Effector memory CD8-positive, alpha-beta T cell (primary cell): ENCODE data around the gene NUDT2.
"Not testable (repeated sequence)": the region's sequence is repeated elsewhere in the genome, so short reads cannot be mapped to it uniquely, and the experiment has no call there.

ENCODE experiments used
- ATAC-seq: fragments of 150-1000 bp; cut with Tn5 transposase; replicated peaks from 2 replicates; pipeline ENCODE4 v1.10.0; 2021; ENCODE audit warnings: mild to moderate bottlenecking, moderate library complexity
- DNase-seq, 3 experiments: peaks; one replicate each; pipeline ENCODE4 v3.0.0; 2021
- H3K27ac Mint-ChIP-seq, 2 donors: one replicate each; pipeline ENCODE4 v1.8.0; 2022; ENCODE audit warnings: mild to moderate bottlenecking in 2 of 2, mixed read lengths in 2 of 2, moderate library complexity in 2 of 2
- H3K27me3 Mint-ChIP-seq, 2 donors: one replicate each; pipeline ENCODE4 v1.8.0; 2022; ENCODE audit warnings: mixed read lengths in 2 of 2
- H3K36me3 Mint-ChIP-seq: one replicate; pipeline ENCODE4 v1.8.0; 2022; ENCODE audit warnings: mild to moderate bottlenecking, moderate library complexity, mixed read lengths; ENCODE audit not compliant: insufficient read depth
- H3K4me1 Mint-ChIP-seq, 2 donors: one replicate each; pipeline ENCODE4 v1.8.0; 2022; ENCODE audit warnings: low read depth in 2 of 2, mixed read lengths in 2 of 2
- H3K4me3 Mint-ChIP-seq, 2 donors: one replicate each; pipeline ENCODE4 v1.8.0; 2022; ENCODE audit warnings: mild to moderate bottlenecking in 2 of 2, mixed read lengths in 2 of 2, moderate library complexity in 2 of 2
- H3K9me3 Mint-ChIP-seq, 2 donors: one replicate each; pipeline ENCODE4 v1.8.0; 2022; ENCODE audit warnings: mixed read lengths in 2 of 2

NUDT2 gene

GRCh38 chr9:34343090-34343489, 13.7 kb downstream of the NUDT2 start:
- Mint-ChIP-seq H3K27me3 (no peaks in the 10 kb centered on the region), H3K9me3 (no peaks in the 10 kb centered on the region), H3K27ac (no peak overlapping the region), H3K36me3 (peaks cover 16% of the 10 kb centered on the region), H3K4me3 (no peak overlapping the region), H3K4me1 (peaks cover 0 to 5% of the 10 kb centered on the region in 2 donors)
- ATAC-seq (no peak), DNase-seq (no peak)

- Mint-ChIP-seq H3K4me1 (peaks cover 0 to 5% of the 10 kb centered on the region in 2 donors), H3K27me3 (no peaks in the 10 kb centered on the region), H3K36me3 (peaks cover 21% of the 10 kb centered on the region), H3K4me3 (no peak overlapping the region), H3K27ac (no peak overlapping the region), H3K9me3 (no peaks in the 10 kb centered on the region)
- no peak for ATAC-seq
- no peak for DNase-seq
These were observed 14.2 kb downstream of the NUDT2 start for GRCh38 chr9:34343605-34344004.

GRCh38 chr9:34346873-34347799, 17.8 kb downstream of the NUDT2 start:
- Mint-ChIP-seq H3K9me3 (no peaks in the 10 kb centered on the region), H3K4me1 (no peaks in the 10 kb centered on the region), H3K36me3 (peaks cover 18% of the 10 kb centered on the region), H3K27ac (no peak overlapping the region), H3K27me3 (no peaks in the 10 kb centered on the region), H3K4me3 (no peak overlapping the region)
- DNase-seq = no peak
- ATAC-seq = no peak

- Mint-ChIP-seq H3K36me3 (peaks cover 18% of the 10 kb centered on the region), H3K4me1 (no peaks in the 10 kb centered on the region), H3K27ac (no peak overlapping the region), H3K27me3 (no peaks in the 10 kb centered on the region), H3K9me3 (no peaks in the 10 kb centered on the region), H3K4me3 (no peak overlapping the region)
- no peak for ATAC-seq
- no peak for DNase-seq
These were observed 18.4 kb downstream of the NUDT2 start for GRCh38 chr9:34347800-34348158.

GRCh38 chr9:34349324-34349723, 20.0 kb downstream of the NUDT2 start:
- H3K27ac Mint-ChIP-seq = no peak overlapping the region
- H3K9me3 Mint-ChIP-seq = no peaks in the 10 kb centered on the region
- H3K27me3 Mint-ChIP-seq = no peaks in the 10 kb centered on the region
- DNase-seq (no peak), ATAC-seq (no peak)
- H3K4me1 Mint-ChIP-seq = no peaks in the 10 kb centered on the region
- peaks cover 17% of the 10 kb centered on the region for H3K36me3 Mint-ChIP-seq
- no peak overlapping the region for H3K4me3 Mint-ChIP-seq

- not testable (repeated sequence) for H3K9me3 Mint-ChIP-seq, ATAC-seq, H3K4me1 Mint-ChIP-seq, H3K27ac Mint-ChIP-seq, H3K4me3 Mint-ChIP-seq, DNase-seq, H3K27me3 Mint-ChIP-seq
- peaks cover 11% of the 10 kb centered on the region for H3K36me3 Mint-ChIP-seq
These were observed 22.8 kb downstream of the NUDT2 start for GRCh38 chr9:34352122-34352652.

GRCh38 chr9:34352957-34353356, 23.6 kb downstream of the NUDT2 start:
- not testable (repeated sequence) for DNase-seq, H3K4me3 Mint-ChIP-seq

GRCh38 chr9:34362614-34363214, 33.3 kb downstream of the NUDT2 start:
- no peaks in the 10 kb centered on the region for H3K27me3 Mint-ChIP-seq
- H3K4me3 Mint-ChIP-seq = no peak overlapping the region
- DNase-seq = no peak
- H3K36me3 Mint-ChIP-seq = no peaks in the 10 kb centered on the region
- ATAC-seq = no peak
- H3K9me3 Mint-ChIP-seq = no peaks in the 10 kb centered on the region
- H3K27ac Mint-ChIP-seq = no peak overlapping the region
- H3K4me1 Mint-ChIP-seq = peaks cover 0 to 2% of the 10 kb centered on the region in 2 donors

More at GRCh38 chr9:34352957-34353356, 23.6 kb downstream of the NUDT2 start:
- H3K9me3 Mint-ChIP-seq, H3K27ac Mint-ChIP-seq, ATAC-seq, H3K4me1 Mint-ChIP-seq, H3K27me3 Mint-ChIP-seq: not testable (repeated sequence)
- H3K36me3 Mint-ChIP-seq = peaks cover 11% of the 10 kb centered on the region

- no peak for ATAC-seq
- Mint-ChIP-seq H3K4me1 (peaks cover 0 to 2% of the 10 kb centered on the region in 2 donors), H3K36me3 (no peaks in the 10 kb centered on the region), H3K27me3 (no peaks in the 10 kb centered on the region), H3K4me3 (no peak overlapping the region), H3K9me3 (no peaks in the 10 kb centered on the region), H3K27ac (no peak overlapping the region)
- no peak for DNase-seq
These were observed 34.4 kb downstream of the NUDT2 start for GRCh38 chr9:34363619-34364351.

- no peaks in the 10 kb centered on the region for H3K27me3 Mint-ChIP-seq
- H3K9me3 Mint-ChIP-seq = no peaks in the 10 kb centered on the region
- H3K4me3 Mint-ChIP-seq = no peak overlapping the region
- no peak overlapping the region for H3K27ac Mint-ChIP-seq
- DNase-seq (no peak), ATAC-seq (no peak)
- peaks cover 0 to 2% of the 10 kb centered on the region in 2 donors for H3K4me1 Mint-ChIP-seq
- peaks cover 2% of the 10 kb centered on the region for H3K36me3 Mint-ChIP-seq
These were observed 35.9 kb downstream of the NUDT2 start for GRCh38 chr9:34365282-34365681.

GRCh38 chr9:34366365-34366764, 37.0 kb downstream of the NUDT2 start:
- H3K27ac Mint-ChIP-seq = no peak overlapping the region
- peaks cover 2% of the 10 kb centered on the region for H3K36me3 Mint-ChIP-seq
- peaks cover 0 to 2% of the 10 kb centered on the region in 2 donors for H3K4me1 Mint-ChIP-seq
- H3K27me3 Mint-ChIP-seq = no peaks in the 10 kb centered on the region
- H3K4me3 Mint-ChIP-seq = no peak overlapping the region
- H3K9me3 Mint-ChIP-seq = no peaks in the 10 kb centered on the region
- ATAC-seq = no peak
- DNase-seq = no peak

- H3K4me3 Mint-ChIP-seq, H3K9me3 Mint-ChIP-seq, H3K27ac Mint-ChIP-seq, DNase-seq, H3K4me1 Mint-ChIP-seq, H3K36me3 Mint-ChIP-seq, H3K27me3 Mint-ChIP-seq, ATAC-seq: not testable (repeated sequence)
These were observed 38.5 kb downstream of the NUDT2 start for GRCh38 chr9:34367751-34368410.

GRCh38 chr9:34368796-34369195, 39.4 kb downstream of the NUDT2 start:
- not testable (repeated sequence) for H3K27me3 Mint-ChIP-seq, H3K4me3 Mint-ChIP-seq, H3K36me3 Mint-ChIP-seq, DNase-seq, H3K27ac Mint-ChIP-seq, H3K4me1 Mint-ChIP-seq, ATAC-seq, H3K9me3 Mint-ChIP-seq
